HepG2 (cell line): ENCODE measurements around the gene ZNF500. TPM values are rescaled to one million over a fixed set of nuclear protein-coding genes. Genes with fewer than 3 reads are reported as not detected.

Experiments used
- CBX5 ChIP-seq: sonication (generic); formaldehyde crosslinking; IDR thresholded peaks from 2 replicates; pipeline ENCODE4 v1.4.0; 2020; ENCODE audit warnings: missing genetic modification reagents, borderline replicate concordance
- CHCHD3 ChIP-seq: sonication (generic); formaldehyde crosslinking; IDR thresholded peaks from 2 replicates; pipeline ENCODE4 v1.8.0; 2022; ENCODE audit warnings: mild to moderate bottlenecking, missing genetic modification reagents, moderate library complexity
- CHD2 ChIP-seq: IDR thresholded peaks from 2 replicates; pipeline ENCODE4 v1.6.1; 2011; ENCODE audit warnings: low read depth, low read length, improper control_type of control experiment
- CHD4 ChIP-seq: fragments of 200-600 bp; sonication (generic); IDR thresholded peaks from 2 replicates; pipeline ENCODE4 v1.7.0; 2017; ENCODE audit warnings: mild to moderate bottlenecking, low read length, borderline replicate concordance
- HNRNPL ChIP-seq: fragments of 200-400 bp; formaldehyde crosslinking; IDR thresholded peaks from 2 replicates; pipeline ENCODE4 v1.6.1; 2017; ENCODE audit warnings: mild to moderate bottlenecking, low read depth, low read length
- KLF11 ChIP-seq: IDR thresholded peaks from 2 replicates; pipeline ENCODE4 v1.6.1; 2016; ENCODE audit warnings: missing compliant biosample characterization
- KLF12 ChIP-seq: sonication (generic); formaldehyde crosslinking; IDR thresholded peaks from 2 replicates; pipeline ENCODE4 v1.4.0; 2020; ENCODE audit warnings: missing genetic modification reagents, borderline replicate concordance
- NFYC ChIP-seq: IDR thresholded peaks from 2 replicates; pipeline ENCODE4 v1.6.1; 2016; ENCODE audit warnings: missing genetic modification reagents, missing compliant biosample characterization
- SALL1 ChIP-seq: sonication (generic); formaldehyde crosslinking; IDR thresholded peaks from 2 replicates; pipeline ENCODE4 v1.8.0; 2022; ENCODE audit warnings: mild to moderate bottlenecking, missing genetic modification reagents
- SALL2 ChIP-seq: sonication (generic); formaldehyde crosslinking; IDR thresholded peaks from 2 replicates; pipeline ENCODE4 v1.8.1; 2023; ENCODE audit warnings: mild to moderate bottlenecking, missing genetic modification reagents, inconsistent platforms
- ZNF234 ChIP-seq: sonication (generic); formaldehyde crosslinking; conservative IDR thresholded peaks from 2 replicates; pipeline ENCODE4 v1.5.1; 2020; ENCODE audit warnings: mild to moderate bottlenecking, missing genetic modification reagents
- polyA plus RNA-seq, 8 experiments: library from polyadenylated mRNA; depleted of rRNA in 3 of 8; stranded (reverse) in 7 of 8; unstranded in 1 of 8; fragments of >200 nt; fragmentation: Illumina TruSeq in 4 of 8; extraction: Trizol in 4 of 8; gene quantifications; 2 replicates each; pipeline versions ENCODE4 v1.2.1 to v1.2.3, GENCODE V29; 2011 to 2016; ENCODE audit warnings: low read depth in 4 of 8, missing spikeins in 1 of 8, mixed read lengths in 1 of 8; ENCODE audit not compliant: insufficient read depth in 1 of 8
- total RNA-seq, 5 experiments: library from RNA; depleted of rRNA; stranded (reverse); fragments of >200 nt; fragmentation: Illumina TruSeq; extraction: Trizol; gene quantifications; 2 replicates each; pipeline ENCODE4 v1.2.3, GENCODE V29; 2016; ENCODE audit warnings: low read depth in 1 of 5
- TF ChIP-seq, protein P1 (sequence below): sonication (generic); formaldehyde crosslinking; IDR thresholded peaks from 2 replicates; pipeline ENCODE4 v1.8.1; 2022; ENCODE audit warnings: mild to moderate bottlenecking, missing genetic modification reagents
- TF ChIP-seq, protein P2 (sequence below): sonication (generic); formaldehyde crosslinking; IDR thresholded peaks from 2 replicates; pipeline ENCODE4 v1.4.0; 2020; ENCODE audit warnings: missing genetic modification reagents, borderline replicate concordance
- TF ChIP-seq, protein P3 (sequence below): sonication (generic); formaldehyde crosslinking; IDR thresholded peaks from 2 replicates; pipeline ENCODE4 v1.4.0; 2020; ENCODE audit warnings: missing genetic modification reagents, borderline replicate concordance
- TF ChIP-seq, protein P4 (sequence below): sonication (generic); formaldehyde crosslinking; IDR thresholded peaks from 2 replicates; pipeline ENCODE4 v1.8.0; 2022; ENCODE audit warnings: missing genetic modification reagents, mild to moderate bottlenecking, moderate library complexity, borderline replicate concordance
- TF ChIP-seq, protein P5 (sequence below): sonication (generic); formaldehyde crosslinking; IDR thresholded peaks from 2 replicates; pipeline ENCODE4 v1.4.0; 2020; ENCODE audit warnings: missing genetic modification reagents
- TF ChIP-seq, protein P6 (sequence below): sonication (generic); formaldehyde crosslinking; IDR thresholded peaks from 2 replicates; pipeline ENCODE4 v1.4.0; 2020; ENCODE audit warnings: mild to moderate bottlenecking, missing genetic modification reagents

ZNF500 gene
- total and polyA plus RNA-seq, 2 of the 13 experiments (the other 11 are each of a cell fraction or from before 2014, with no cell fraction given), result 6.1 to 12.2 TPM

DNA sequence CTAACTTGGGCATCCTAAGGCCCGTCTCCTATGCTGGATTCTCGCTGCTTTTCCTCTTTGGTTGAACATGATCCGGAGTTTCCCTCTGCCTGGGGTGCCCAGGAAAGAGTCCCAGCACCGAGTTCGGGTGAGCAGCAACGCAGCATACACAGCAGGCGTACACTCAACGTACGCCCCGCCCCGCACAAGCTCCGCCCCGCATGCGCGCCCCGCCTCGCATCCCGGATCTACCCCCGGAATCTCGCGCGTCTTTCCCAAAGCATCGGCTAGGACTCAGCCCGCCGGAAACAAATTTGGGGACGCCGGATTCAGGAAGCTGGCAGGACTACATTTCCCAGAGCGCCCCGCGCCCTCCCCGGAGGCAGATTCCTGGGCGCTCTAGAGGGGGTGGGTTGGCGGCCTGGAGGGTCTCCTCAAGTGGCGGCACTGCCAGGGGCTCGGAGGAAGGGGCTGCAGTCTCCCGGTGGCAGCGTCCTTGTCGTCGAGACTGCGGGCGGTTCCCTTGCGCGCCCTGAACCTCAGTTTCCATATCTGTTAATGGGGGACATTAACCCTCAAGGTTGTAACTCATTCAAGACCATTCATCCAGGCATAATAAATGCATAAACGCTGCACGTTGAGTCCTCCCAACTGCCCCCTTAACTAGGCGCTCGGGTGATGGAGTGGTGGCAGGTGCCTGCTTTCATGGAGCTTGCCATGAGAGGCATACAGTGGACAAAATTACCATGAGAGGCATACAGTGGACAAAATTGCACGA, 1.8 kb upstream of the ZNF500 start (continued):
- TF ChIP-seq, protein P1, sequence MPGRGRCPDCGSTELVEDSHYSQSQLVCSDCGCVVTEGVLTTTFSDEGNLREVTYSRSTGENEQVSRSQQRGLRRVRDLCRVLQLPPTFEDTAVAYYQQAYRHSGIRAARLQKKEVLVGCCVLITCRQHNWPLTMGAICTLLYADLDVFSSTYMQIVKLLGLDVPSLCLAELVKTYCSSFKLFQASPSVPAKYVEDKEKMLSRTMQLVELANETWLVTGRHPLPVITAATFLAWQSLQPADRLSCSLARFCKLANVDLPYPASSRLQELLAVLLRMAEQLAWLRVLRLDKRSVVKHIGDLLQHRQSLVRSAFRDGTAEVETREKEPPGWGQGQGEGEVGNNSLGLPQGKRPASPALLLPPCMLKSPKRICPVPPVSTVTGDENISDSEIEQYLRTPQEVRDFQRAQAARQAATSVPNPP (CRISPR knock-in tag), result no peak
- TF ChIP-seq, protein P2, sequence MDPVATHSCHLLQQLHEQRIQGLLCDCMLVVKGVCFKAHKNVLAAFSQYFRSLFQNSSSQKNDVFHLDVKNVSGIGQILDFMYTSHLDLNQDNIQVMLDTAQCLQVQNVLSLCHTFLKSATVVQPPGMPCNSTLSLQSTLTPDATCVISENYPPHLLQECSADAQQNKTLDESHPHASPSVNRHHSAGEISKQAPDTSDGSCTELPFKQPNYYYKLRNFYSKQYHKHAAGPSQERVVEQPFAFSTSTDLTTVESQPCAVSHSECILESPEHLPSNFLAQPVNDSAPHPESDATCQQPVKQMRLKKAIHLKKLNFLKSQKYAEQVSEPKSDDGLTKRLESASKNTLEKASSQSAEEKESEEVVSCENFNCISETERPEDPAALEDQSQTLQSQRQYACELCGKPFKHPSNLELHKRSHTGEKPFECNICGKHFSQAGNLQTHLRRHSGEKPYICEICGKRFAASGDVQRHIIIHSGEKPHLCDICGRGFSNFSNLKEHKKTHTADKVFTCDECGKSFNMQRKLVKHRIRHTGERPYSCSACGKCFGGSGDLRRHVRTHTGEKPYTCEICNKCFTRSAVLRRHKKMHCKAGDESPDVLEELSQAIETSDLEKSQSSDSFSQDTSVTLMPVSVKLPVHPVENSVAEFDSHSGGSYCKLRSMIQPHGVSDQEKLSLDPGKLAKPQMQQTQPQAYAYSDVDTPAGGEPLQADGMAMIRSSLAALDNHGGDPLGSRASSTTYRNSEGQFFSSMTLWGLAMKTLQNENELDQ (CRISPR knock-in tag), result peak; percentile 27; the same call in 1 of the 2 replicates
- no peak for TF ChIP-seq HNRNPL
- TF ChIP-seq SALL1 (CRISPR knock-in tag), result peak; percentile 78
- TF ChIP-seq, protein P3, sequence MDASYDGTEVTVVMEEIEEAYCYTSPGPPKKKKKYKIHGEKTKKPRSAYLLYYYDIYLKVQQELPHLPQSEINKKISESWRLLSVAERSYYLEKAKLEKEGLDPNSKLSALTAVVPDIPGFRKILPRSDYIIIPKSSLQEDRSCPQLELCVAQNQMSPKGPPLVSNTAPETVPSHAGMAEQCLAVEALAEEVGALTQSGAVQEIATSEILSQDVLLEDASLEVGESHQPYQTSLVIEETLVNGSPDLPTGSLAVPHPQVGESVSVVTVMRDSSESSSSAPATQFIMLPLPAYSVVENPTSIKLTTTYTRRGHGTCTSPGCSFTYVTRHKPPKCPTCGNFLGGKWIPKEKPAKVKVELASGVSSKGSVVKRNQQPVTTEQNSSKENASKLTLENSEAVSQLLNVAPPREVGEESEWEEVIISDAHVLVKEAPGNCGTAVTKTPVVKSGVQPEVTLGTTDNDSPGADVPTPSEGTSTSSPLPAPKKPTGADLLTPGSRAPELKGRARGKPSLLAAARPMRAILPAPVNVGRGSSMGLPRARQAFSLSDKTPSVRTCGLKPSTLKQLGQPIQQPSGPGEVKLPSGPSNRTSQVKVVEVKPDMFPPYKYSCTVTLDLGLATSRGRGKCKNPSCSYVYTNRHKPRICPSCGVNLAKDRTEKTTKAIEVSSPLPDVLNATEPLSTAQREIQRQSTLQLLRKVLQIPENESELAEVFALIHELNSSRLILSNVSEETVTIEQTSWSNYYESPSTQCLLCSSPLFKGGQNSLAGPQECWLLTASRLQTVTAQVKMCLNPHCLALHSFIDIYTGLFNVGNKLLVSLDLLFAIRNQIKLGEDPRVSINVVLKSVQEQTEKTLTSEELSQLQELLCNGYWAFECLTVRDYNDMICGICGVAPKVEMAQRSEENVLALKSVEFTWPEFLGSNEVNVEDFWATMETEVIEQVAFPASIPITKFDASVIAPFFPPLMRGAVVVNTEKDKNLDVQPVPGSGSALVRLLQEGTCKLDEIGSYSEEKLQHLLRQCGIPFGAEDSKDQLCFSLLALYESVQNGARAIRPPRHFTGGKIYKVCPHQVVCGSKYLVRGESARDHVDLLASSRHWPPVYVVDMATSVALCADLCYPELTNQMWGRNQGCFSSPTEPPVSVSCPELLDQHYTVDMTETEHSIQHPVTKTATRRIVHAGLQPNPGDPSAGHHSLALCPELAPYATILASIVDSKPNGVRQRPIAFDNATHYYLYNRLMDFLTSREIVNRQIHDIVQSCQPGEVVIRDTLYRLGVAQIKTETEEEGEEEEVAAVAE (CRISPR knock-in tag), result 0 out of 2 replicates have a peak, but pooled peaks have one; percentile 12
- TF ChIP-seq, protein P4, sequence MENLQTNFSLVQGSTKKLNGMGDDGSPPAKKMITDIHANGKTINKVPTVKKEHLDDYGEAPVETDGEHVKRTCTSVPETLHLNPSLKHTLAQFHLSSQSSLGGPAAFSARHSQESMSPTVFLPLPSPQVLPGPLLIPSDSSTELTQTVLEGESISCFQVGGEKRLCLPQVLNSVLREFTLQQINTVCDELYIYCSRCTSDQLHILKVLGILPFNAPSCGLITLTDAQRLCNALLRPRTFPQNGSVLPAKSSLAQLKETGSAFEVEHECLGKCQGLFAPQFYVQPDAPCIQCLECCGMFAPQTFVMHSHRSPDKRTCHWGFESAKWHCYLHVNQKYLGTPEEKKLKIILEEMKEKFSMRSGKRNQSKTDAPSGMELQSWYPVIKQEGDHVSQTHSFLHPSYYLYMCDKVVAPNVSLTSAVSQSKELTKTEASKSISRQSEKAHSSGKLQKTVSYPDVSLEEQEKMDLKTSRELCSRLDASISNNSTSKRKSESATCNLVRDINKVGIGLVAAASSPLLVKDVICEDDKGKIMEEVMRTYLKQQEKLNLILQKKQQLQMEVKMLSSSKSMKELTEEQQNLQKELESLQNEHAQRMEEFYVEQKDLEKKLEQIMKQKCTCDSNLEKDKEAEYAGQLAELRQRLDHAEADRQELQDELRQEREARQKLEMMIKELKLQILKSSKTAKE (CRISPR knock-in tag), result no peak
- peak; percentile 36; the same call in 1 of the 2 replicates for TF ChIP-seq SALL2 (CRISPR knock-in tag)
- peak; percentile 95 for TF ChIP-seq CHD2
- TF ChIP-seq, protein P5, sequence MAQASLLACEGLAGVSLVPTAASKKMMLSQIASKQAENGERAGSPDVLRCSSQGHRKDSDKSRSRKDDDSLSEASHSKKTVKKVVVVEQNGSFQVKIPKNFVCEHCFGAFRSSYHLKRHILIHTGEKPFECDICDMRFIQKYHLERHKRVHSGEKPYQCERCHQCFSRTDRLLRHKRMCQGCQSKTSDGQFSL (CRISPR knock-in tag), result no peak
- 0 out of 2 replicates have a peak, but pooled peaks have one; percentile 61 for TF ChIP-seq ZNF234 (CRISPR knock-in tag)
- peak; percentile 24; the same call in 1 of the 2 replicates for TF ChIP-seq KLF11 (CRISPR knock-in tag)
- TF ChIP-seq CHD4, result peak; percentile 97
- no peak for TF ChIP-seq CHCHD3 (CRISPR knock-in tag)
- 0 out of 2 replicates have a peak, but pooled peaks have one; percentile 43 for TF ChIP-seq CBX5 (CRISPR knock-in tag)
- peak; percentile 76; the same call in 1 of the 2 replicates for TF ChIP-seq KLF12 (CRISPR knock-in tag)
- TF ChIP-seq NFYC (CRISPR knock-in tag), result peak; percentile 57; the same call in 1 of the 2 replicates
- TF ChIP-seq, protein P6, sequence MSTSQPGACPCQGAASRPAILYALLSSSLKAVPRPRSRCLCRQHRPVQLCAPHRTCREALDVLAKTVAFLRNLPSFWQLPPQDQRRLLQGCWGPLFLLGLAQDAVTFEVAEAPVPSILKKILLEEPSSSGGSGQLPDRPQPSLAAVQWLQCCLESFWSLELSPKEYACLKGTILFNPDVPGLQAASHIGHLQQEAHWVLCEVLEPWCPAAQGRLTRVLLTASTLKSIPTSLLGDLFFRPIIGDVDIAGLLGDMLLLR (CRISPR knock-in tag), result 0 out of 2 replicates have a peak, but pooled peaks have one; percentile 69
